Activated T-cell treated with anti-CD3 and anti-CD28 coated beads for 1 hour (primary cell): ENCODE measurements around the gene IL23A.
"Not testable (repeated sequence)": the region's sequence is repeated elsewhere in the genome, so short reads cannot be mapped to it uniquely, and the experiment has no call there.

Source experiments
- DNase-seq: peaks from one replicate; pipeline ENCODE4 v3.0.0-alpha.2; 2020; ENCODE audit warnings: low read depth

Gene IL23A

GRCh38 chr12:56338308-56339157 lies at the start of gene IL23A:
Gene IL23A, plus strand, starts transcription at chr12:56338884. Its CDS starts 161 bp downstream, at chr12:56339045.
- peak; percentile 67 for DNase-seq

- no peak for DNase-seq
Observed at GRCh38 chr12:56293795-56294194, 44.9 kb upstream of the IL23A start.

GRCh38 chr12:56296295-56296694 lies 42.4 kb upstream of the IL23A start:
- no peak for DNase-seq

- DNase-seq: no peak
Observed at GRCh38 chr12:56297400-56297799, 41.3 kb upstream of the IL23A start.

- no peak for DNase-seq
Observed at GRCh38 chr12:56298828-56299227, 39.9 kb upstream of the IL23A start.

- DNase-seq: no peak
Observed at GRCh38 chr12:56299308-56299852, 39.3 kb upstream of the IL23A start.

GRCh38 chr12:56299853-56300643 lies 38.6 kb upstream of the IL23A start, which contains the start of gene CS:
Gene CS, minus strand, starts transcription at chr12:56300330. Its CDS starts 129 bp downstream, at chr12:56300201.
- DNase-seq: peak; percentile 99

- DNase-seq: no peak
Observed at GRCh38 chr12:56300644-56301464, 37.8 kb upstream of the IL23A start.

GRCh38 chr12:56304276-56304675 lies 34.4 kb upstream of the IL23A start:
- DNase-seq: no peak

- DNase-seq: no peak
Observed at GRCh38 chr12:56304872-56305590, 33.7 kb upstream of the IL23A start.

GRCh38 chr12:56307221-56307965 lies 31.3 kb upstream of the IL23A start:
- no peak for DNase-seq

- DNase-seq: no peak
Observed at GRCh38 chr12:56308714-56309113, 30.0 kb upstream of the IL23A start.

- DNase-seq: no peak
Observed at GRCh38 chr12:56311003-56311402, 27.7 kb upstream of the IL23A start.

- DNase-seq: no peak
Observed at GRCh38 chr12:56315249-56315621, 23.4 kb upstream of the IL23A start.

GRCh38 chr12:56315622-56316473 lies 22.8 kb upstream of the IL23A start, which contains the start of gene CNPY2:
Gene CNPY2, minus strand, starts transcription at chr12:56315988. Its CDS starts 771 bp downstream, at chr12:56315217.
- peak; percentile 87 for DNase-seq

- DNase-seq: no peak
Observed at GRCh38 chr12:56317675-56318074, 21.0 kb upstream of the IL23A start.

GRCh38 chr12:56321027-56321426 lies 17.7 kb upstream of the IL23A start:
- DNase-seq: no peak

- not testable (repeated sequence) for DNase-seq
Observed at GRCh38 chr12:56321610-56322009, 17.1 kb upstream of the IL23A start.

GRCh38 chr12:56324206-56324605 lies 14.5 kb upstream of the IL23A start:
- no peak for DNase-seq
